GM21717 (cell line): ENCODE data around the gene FMNL2.

Experiments used
- ATAC-seq: cut with Tn5 transposase; IDR thresholded peaks from one replicate; pipeline ENCODE4 v1.9.1; 2021; ENCODE audit warnings: mild to moderate bottlenecking, moderate library complexity; ENCODE audit not compliant: unreplicated experiment

FMNL2 gene

DNA sequence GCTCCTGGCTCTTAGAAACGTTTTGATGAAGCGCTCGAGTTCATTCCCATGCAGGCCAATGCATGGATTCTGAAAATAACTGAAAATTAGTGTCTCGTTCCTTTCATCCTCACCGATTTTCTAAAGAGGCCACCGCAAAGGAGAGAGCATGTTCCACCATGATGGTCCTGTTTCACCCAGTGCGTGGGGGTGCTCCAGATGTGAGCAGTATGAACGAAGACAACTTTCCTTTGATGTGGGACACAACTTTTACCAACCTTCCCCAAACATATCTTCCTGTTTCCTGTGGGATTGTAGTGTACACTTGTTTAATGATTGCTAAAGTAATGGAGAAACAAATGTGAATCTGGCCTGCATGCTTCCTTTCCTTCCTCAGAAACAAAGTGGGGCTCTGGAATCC is 267.8 kb downstream of the FMNL2 start:
- no peak for ATAC-seq

DNA sequence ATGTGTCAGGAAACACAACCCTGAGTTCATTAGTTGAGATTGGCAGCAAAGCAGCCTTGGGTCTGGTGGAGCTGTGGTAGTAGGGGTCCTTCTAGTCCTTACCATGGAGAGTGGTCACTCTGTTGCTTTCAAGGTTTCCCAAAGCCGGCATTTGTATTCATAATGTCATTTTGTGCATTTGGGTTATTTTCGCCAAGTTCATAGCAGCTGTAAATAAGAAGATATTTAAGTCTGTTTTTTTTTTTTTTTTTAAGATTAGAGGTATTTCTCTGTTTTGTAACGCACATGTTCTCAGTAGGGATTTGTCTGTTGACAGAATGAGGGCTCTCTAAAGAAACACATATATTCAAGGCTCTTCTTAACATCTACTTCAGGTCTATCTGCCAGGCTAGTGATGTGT is 268.2 kb downstream of the FMNL2 start:
- ATAC-seq = no peak

DNA sequence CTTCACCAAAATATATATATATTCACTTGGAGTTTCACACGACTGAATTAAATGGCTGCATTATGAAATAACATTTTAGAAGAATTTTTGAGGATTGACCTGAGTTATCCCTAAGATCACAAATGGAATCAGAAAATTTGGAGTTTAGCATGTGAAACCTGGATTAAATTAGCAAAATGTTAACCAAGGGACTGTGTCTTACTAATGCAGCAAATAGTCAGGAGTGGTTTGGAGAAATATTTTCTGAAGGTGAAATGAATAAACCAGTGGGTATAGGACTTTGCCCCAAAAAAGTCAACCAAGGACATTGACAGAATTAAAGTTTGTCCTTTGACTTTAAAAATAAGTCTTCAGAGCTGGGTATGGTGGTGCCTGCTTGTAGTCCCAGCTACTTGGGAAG is 271.1 kb downstream of the FMNL2 start:
- no peak for ATAC-seq

DNA sequence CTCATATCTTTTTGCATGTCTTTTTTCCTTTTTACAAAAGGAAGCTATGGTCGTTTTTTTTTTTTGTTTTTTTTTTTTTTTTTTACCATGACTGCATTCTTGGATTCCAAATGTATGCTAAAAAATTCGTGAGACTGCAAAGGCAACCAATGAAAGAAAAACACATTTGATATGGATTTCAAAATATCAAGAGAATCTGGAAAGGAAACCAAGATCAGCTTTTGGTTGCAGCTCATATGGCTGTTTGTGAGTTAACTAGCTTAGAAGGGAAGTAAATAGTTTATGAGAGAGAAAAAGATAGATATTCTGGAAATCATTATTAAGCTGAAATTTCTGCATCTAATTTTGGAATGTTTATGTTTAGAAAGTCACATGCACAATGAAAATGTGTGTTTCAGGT is 272.0 kb downstream of the FMNL2 start:
- ATAC-seq = no peak

DNA sequence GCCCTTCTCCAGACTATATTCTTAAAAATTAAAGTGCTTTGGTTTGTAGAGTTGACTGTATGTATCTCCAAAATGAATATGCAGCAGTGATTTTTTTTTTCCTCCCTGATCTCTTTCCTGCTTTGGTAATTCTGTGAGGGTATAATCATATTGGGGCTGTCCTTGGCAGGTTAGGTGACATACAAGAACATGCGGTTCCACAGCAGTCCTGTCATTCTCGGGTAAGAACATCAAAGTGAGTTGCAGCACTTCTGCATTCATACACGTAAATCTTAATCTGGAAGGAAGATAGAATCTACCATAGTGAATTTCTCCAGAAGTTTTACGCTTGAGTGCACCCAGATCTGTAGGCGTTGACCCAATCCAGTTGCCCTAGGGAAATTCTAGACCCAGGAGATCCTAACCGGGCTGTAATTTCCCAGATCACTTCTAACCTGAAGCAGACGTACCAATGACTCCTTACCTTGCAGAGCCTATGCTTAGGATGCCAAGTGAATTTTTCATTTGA is 272.9 kb downstream of the FMNL2 start:
- no peak for ATAC-seq

DNA sequence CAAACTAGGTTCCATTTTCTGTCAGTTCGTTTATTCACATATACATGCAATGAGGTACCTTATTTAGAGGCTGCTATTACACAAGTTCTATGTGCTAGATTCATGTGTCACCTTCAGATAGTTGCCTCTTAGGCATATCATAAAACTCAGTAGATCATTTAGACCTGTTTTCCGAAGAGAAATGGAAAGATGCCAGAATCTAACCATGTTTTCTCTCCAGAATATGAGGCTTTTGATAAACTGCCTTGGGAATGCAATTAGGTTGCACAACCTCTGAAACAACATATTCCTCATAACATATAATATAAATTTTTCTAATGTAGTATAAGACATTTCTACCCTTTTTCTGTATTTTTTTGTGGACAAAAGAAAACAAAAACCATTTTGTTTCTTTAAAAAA is 274.2 kb downstream of the FMNL2 start:
- no peak for ATAC-seq

DNA sequence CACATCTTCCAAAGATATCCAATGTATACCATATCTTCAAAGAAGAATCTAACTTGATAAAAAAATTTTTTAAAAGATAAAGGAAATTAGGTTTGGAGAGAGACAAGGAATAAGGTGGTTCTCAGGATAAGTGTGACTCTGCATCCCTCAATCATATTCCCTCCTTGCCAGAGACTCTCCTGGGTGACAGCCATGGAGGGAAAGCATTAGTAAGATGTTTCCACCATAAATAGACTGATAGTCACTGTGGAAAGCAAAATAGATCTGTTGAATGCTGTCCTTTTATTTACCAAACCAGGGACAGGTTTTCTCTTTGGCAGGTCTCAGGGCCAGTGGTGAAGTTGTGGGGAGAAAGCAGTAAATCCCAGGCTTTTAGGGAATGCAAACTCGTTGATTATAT is 274.7 kb downstream of the FMNL2 start:
- no peak for ATAC-seq

DNA sequence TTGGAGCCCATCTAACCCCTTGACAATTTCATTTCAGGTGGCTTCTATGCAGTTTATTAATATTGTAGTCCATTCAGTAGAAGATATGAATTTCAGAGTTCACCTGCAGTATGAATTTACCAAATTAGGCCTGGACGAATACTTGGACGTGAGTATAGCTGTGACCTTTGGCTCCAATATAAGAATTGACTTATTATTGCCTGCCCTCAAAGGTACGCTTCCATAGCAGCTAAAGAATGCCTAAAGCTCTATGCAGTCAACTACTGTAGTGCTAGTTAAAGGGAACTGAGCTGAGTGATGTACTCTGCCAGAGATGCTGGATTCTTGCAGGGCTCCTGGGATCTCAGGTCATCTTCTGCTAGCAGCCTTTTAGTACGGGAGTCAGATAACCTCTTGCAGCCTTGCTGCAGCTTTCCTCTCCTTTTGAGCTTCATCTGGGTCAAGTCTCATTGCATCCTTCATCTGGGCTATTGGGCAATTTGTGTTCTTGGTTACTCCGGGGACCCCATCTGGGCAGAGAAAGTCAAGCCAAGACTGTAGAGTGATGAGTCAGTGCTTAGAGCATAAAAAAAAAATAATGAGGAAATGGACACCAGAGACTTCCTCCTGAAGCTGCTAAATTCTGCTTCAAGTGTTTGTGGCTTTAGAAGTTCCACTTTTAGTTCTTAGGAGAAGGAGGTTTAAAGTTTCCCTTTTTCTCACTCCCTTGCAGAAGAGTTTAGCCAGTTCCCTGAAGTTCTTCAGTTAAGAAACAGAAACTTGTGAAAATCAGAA is 276.7 kb downstream of the FMNL2 start:
- peak; percentile 83 for ATAC-seq

DNA sequence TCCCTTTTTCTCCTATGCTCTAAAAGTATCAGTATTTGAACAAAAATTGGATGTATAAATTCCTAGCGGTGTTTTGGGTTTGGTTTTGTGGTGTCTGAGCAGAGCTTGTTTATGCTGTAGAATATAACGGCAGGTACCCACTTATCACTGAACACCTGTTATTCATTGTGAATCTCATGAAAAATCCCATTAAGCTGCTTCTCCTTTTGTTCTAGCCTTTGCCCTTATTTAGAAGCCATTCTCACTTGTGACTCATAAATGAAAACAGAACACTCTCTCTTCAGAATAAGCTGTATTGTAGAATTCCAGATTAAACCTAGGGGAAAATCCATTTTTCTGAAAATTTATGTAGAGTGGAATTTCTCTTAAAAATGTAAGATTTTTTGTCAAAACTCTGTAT is 278.3 kb downstream of the FMNL2 start:
- peak; percentile 44 for ATAC-seq

DNA sequence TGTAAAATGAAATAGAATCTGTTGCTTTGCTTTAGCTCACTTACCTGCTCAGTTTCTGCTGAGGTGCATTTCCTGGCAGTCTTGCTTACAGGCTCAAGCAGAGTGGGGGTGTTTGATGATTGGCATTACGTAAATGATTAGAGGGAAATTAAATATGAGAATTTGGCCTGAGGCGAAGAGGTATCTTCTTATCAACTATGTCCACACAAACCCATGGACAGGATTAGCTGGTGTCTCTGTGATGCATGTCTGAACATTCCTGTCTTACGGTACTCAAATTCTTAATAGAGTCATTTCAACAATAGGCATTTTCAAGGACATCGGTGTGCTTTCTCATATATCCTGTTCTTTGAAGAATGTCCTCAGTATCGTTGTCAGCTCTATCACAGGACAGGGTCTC is 280.2 kb downstream of the FMNL2 start:
- ATAC-seq = no peak

DNA sequence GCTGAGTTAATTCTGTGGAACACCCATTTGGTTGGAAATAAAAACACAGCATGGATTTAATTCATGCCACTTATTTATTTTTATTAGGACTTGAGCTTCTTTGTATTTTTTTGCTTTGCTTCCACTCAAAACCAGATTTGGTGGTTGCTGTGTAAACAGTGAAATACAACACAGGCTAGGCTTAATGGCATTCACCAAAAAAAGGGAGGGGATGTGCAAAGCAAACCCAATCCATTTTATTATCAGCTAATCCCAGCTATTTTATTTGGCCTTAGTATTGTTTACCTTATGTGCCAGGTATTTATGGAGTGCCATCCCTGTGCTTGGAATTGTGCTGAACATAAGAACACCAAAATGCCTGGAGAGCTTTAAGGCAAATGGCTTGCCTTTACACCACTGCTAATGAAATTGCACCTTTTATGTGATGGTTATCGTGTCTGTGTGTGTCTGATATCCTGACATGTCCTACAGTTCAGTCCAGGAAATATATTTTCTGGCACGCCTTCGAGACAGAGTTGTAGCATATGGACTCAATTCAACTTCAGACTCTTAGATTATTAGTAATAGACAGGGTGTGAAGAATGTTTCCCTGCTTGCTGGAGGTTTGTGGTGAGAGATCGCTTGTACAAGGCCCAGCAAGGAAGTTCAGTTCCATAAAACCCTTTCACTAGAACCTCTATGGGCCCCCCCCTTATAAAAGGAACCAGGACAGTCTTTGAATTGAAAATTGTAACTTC is 282.6 kb downstream of the FMNL2 start:
- ATAC-seq = no peak

DNA sequence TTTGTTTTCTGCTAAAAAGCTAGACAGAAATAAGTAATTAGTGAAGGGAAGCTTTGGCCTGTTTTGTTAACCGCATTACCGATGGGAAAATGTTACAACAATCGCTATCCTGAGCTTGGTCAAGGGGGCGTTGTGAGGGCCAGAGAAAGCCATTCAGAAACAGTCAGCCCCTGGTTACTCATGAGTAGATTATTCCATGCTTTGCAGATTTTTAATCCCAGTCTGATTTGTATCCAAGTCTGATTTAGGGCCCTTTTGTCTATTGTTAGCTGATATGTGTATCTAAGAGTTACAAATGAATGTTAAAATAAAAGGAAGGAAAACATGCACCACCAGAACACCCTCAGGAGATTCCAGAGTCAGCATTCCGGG is 283.2 kb downstream of the FMNL2 start:
- no peak for ATAC-seq

DNA sequence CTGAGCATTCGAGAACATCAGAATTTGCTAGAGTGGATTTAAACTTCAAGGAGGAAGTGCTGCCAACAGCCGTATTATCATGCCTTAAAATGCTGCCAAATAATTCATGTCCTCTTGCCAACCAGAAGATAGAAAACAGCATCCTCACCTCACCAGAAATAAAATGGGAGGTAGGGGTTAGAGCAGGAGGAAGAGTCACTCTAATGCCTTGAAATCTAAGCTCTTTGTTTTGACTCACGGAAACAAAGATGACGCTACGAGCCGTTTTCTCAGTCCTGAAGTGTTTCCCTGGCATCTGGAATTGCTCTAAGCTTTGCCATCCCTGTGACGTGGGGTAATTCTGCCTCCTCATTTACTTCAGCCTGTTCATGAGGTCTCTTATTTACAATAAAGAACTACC is 285.2 kb downstream of the FMNL2 start:
- ATAC-seq = no peak

DNA sequence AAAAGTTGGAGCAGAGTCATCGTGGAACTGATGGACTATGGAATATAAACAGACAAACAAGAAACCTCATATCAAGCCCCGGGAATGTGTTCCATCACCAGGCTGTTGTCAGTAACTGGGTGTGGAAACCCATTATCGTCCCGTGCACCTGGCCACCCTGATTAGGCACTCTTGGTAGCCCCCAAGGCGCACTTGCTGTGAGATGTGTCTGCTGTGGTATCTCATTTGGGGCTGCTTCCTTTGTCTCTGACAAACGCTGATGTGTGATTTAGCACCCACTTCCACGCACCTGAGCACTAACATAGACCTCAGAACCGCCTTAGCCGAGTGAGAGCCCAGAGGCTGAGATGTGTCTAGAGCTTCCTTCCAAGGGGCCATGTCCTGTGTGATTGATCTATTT is 286.0 kb downstream of the FMNL2 start:
- no peak for ATAC-seq

DNA sequence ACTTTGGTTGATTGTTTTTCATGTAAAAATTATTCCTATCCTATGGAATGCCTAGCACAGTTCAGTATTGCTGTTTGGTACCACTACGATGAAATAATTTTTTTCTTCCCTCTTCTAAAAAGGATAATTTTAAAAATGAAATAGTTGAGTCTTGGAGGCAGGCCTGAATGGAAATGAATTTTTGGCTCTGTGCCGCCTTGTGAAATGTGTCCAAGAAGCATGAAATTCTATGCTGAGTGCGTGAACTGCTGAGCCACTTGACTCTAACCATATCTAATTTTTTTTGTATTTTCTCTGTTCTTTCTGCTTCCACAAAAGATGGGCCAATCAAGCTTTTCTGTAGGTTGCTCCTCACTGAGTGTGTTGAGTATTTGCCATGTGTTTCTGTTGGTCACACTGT is 287.2 kb downstream of the FMNL2 start:
- ATAC-seq = no peak

DNA sequence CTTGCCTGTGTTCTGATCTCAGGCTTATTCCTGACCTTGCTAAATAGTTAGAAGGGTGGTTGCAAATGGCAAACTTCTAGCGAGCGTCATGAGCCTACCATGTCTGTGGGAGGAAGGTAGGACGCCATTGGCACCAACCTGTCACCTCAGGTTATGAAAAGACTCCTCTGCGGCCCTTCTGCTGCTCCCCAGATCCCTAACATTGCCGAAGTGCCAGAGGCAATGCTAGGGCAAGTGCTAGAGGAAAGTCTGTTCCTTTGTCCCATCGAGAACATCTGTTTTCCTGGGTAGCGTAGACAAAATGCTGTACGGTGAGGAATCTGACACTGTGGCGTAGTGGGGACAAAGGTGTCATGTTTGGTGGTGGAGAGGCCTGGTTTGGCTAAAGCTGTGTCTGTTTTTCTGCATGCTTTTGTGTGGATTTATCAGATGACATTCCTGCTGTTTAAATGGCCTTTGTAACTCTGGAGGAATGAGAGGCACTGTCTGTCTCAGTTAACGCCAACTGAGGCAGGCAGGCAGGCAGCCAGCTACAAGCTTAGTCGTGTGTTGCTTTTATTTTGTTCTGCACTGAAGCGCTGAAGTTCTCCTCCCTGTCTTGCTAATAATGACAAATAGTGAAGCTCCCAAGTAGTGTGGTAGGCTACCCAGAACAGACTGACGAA is 288.2 kb downstream of the FMNL2 start:
- no peak for ATAC-seq

DNA sequence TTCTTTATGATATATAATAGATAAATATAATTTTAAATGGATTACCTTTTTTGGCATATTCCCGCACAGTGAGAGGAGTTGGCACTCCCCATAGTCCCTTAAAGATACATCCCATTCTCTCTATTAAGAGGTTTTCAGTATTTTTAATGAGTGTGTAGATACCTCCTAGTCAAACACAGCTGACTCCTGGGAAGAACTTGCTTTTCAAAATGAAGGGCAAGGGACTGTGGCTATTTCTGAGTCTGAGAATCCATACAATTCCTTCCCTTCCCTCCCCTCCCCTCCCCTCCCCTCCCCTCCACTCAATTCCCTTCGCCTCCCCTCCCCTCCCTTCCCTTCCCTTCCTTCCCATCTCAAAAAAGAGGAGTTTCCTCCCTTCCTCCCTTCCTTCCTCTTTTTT is 288.8 kb downstream of the FMNL2 start:
- ATAC-seq = no peak

DNA sequence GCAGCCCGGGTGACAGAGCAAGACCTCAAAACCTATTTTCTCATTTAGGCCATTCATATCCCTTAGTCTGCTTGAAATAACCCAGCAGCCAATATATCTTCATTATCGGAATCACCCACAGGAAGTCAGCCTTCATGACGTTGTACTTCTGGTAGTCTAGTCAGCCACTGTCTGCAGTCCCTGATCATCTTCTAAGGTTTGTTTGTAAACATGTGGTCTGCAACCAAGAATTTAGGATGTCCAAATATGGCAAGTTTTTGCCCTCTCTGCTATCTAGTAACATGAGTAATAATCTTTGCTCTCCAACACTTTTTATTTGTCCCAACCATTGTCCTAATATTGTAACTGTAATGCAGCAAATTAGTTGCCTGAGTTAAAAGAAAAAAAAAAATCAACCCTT is 289.8 kb downstream of the FMNL2 start:
- ATAC-seq = no peak

DNA sequence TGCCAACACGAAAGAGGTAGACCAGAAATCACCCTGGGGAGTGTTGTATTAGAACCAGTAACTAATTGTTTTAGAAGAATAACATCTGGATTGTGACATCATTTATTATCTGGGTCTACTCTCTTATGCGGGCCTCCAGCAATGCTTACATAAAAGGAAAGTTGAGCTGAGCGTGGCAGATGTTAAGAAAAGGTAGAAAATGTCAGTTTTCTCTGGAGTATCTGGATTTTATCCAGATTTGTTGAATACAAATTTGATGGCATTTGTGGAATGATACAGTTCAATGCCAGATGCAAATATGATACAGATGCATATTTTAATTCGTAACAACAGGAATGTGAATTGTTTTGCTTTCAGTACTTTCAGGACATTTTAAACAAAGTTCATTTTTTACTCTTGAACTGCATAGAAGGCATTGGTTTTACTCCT is 292.0 kb downstream of the FMNL2 start:
- ATAC-seq = no peak

DNA sequence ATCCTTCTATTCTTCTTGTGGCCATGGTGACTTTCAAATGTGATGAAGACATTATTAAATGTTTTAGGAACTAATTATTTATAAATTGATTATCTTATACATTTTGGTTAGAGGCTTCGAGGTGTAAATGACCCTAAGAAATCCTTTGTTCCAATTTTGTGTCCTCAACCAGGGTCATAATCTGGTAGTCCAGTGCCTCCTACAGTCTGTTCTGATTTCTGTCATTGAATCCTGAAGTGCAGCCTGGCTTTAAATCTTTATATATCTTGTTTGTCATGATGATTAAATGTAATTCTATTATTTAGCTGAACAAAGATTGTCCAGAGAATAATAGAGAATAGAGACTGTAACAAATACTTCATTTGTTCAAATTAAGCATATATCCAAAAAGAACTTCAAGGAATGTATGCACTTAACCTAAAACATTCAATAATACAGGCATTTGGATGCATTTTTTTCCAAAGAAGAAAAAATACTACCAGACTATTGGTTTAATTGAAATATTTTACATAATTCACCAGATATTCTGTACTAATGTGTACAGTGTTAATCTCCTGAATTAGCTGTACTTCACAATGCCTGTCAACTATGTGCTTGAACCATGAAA is 292.5 kb downstream of the FMNL2 start:
- ATAC-seq = peak; percentile 61

DNA sequence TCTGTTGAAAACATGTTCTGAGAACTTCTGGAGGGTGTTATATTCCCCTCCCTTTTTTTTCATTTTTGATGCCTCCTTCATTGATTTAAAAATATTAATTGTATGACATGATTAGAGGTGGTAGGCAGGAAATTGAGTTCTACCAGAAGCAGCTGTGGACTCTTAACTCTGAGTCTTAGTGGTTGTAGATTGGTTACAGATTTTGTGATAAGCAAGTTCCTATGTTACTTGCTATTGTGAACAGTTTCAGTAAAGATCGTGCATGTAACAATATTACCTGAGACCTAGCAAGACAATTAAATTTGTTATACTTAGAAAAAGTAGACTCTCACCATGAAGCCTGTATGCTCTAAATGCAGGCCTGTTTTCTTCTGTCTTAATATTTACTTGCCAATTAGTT is 294.2 kb downstream of the FMNL2 start:
- no peak for ATAC-seq
